ENCODE measurements around the gene PHLDA1. TPM values are rescaled to one million over a fixed set of nuclear protein-coding genes. Genes with fewer than 3 reads are reported as not detected.

PHLDA1 gene
- total and polyA plus RNA-seq, 2 donors (not counting 3 experiments of a cell fraction or from before 2014, with no cell fraction given): 14.1 to 30.8 TPM

GRCh38 chr12:76047060-76047459, 15.5 kb upstream of the PHLDA1 start:
- ChIA-PET CTCF (interaction anchor here (1.0 to 2.5 kb wide), 4 partner anchors 112 to 520 kb away, joined by 3 to 8 read pairs (median 6); no protein-coding TSS in a partner anchor), POLR2A (no interaction called here)
- Histone ChIP-seq H2AFZ (ENCODE audit: low read depth, low read length) (no peak overlapping the region), H4K20me1 (replicated peaks; ENCODE audit: control insufficient read depth, extremely low read depth, insufficient read depth, low read length) (no peaks in the 10 kb centered on the region), H3K9ac (replicated peaks; ENCODE audit: extremely low read depth, insufficient read depth, low read length) (no peak overlapping the region), H3K4me1 (ENCODE audit: control insufficient read depth, extremely low read depth, insufficient read depth, low read length) (no peaks in the 10 kb centered on the region), H3K4me2 (ENCODE audit: insufficient read depth, low read length) (no peak overlapping the region), H3K4me3 (replicated peaks in 1 of 3; ENCODE audit: insufficient read depth in 1 of 3, low read depth in 1 of 3, low read length in 3 of 3) (no peak overlapping the region), H3K9me1 (replicated peaks; ENCODE audit: control insufficient read depth, extremely low read depth, insufficient read depth, low read length) (no peaks in the 10 kb centered on the region), H3K9me3 (replicated peaks; ENCODE audit: control insufficient read depth, insufficient read depth, low read length) (no peaks in the 10 kb centered on the region), H3K27ac (ENCODE audit: insufficient read depth, low read depth, low read length) (no peak overlapping the region), H3K36me3 (ENCODE audit: control insufficient read depth in 2 of 2, extremely low read depth in 1 of 2, insufficient read depth in 2 of 2, low read length in 2 of 2) (peaks cover 4 to 24% of the 10 kb centered on the region in 2 experiments), H3K79me2 (ENCODE audit: control insufficient read depth, insufficient read depth, low read length) (no peaks in the 10 kb centered on the region), H3K27me3 (ENCODE audit: control insufficient read depth in 2 of 2, insufficient read depth in 2 of 2, low read length in 2 of 2) (no peaks in the 10 kb centered on the region)
- TF ChIP-seq, protein P1, sequence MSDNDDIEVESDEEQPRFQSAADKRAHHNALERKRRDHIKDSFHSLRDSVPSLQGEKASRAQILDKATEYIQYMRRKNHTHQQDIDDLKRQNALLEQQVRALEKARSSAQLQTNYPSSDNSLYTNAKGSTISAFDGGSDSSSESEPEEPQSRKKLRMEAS (IDR thresholded peaks at IDR 0.05; ENCODE audit: insufficient read depth, insufficient read length): no peak
- TF ChIP-seq POLR2A (IDR thresholded peaks at IDR 0.05; ENCODE audit: low read depth, low read length): no peak
- TF ChIP-seq FOS (IDR thresholded peaks at IDR 0.05; ENCODE audit: borderline replicate concordance, insufficient read depth, low read length): no peak
- no peak for TF ChIP-seq GATA2 (IDR thresholded peaks at IDR 0.05; ENCODE audit: insufficient read depth, insufficient read length, low read depth, low read length)
- TF ChIP-seq JUN (IDR thresholded peaks at IDR 0.05; ENCODE audit: borderline replicate concordance, insufficient read depth, insufficient read length, low read depth): no peak
- TF ChIP-seq, protein P2, sequence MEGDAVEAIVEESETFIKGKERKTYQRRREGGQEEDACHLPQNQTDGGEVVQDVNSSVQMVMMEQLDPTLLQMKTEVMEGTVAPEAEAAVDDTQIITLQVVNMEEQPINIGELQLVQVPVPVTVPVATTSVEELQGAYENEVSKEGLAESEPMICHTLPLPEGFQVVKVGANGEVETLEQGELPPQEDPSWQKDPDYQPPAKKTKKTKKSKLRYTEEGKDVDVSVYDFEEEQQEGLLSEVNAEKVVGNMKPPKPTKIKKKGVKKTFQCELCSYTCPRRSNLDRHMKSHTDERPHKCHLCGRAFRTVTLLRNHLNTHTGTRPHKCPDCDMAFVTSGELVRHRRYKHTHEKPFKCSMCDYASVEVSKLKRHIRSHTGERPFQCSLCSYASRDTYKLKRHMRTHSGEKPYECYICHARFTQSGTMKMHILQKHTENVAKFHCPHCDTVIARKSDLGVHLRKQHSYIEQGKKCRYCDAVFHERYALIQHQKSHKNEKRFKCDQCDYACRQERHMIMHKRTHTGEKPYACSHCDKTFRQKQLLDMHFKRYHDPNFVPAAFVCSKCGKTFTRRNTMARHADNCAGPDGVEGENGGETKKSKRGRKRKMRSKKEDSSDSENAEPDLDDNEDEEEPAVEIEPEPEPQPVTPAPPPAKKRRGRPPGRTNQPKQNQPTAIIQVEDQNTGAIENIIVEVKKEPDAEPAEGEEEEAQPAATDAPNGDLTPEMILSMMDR (IDR thresholded peaks at IDR 0.05; ENCODE audit: extremely low read depth in 1 of 2, insufficient read depth in 1 of 2, low read depth in 1 of 2, low read length in 2 of 2): no peak
- no peak for TF ChIP-seq POLR2AphosphoS5 (IDR thresholded peaks at IDR 0.05; ENCODE audit: insufficient read depth, low read depth, low read length)
- TF ChIP-seq MYC (IDR thresholded peaks at IDR 0.05; ENCODE audit: low read depth, low read length): no peak
- no peak for TF ChIP-seq EZH2 (IDR thresholded peaks at IDR 0.05; ENCODE audit: borderline replicate concordance, low read depth, low read length, severe bottlenecking)
- DNase-seq (ENCODE audit: low read depth, low spot score): no peak
- dilution Hi-C loops (cut with MboI; ENCODE audit: extremely low pct_ligation_motif_present, low sequenced_read_pairs) (loop anchor here (25.0 kb wide), 1 partner anchor 535 kb away; the partner anchor contains the start of gene KRR1), intact Hi-C loops (cut with micrococcal nuclease) (no loop called here)
- FAIRE-seq: no peak
- no TSS peak for BruUV-seq (replicated peaks)
